Measurements from ENCODE around the gene PRRT1B. TPM values are rescaled to one million over a fixed set of nuclear protein-coding genes. Genes with fewer than 3 reads are reported as not detected.

PRRT1B gene
- total RNA-seq, 4 donors from 2014 or later, result 0.19 TPM; not detected in 3

GRCh38 chr9:131574730-131575640 is 29.7 kb downstream of the PRRT1B start:
- DNase-seq (ENCODE audit: extremely low spot score), result no peak
- WGBS, result 83% methylated on average over 6 of the region's 17 CpGs
- Histone ChIP-seq H3K4me1 (peaks cover 0 to 4% (median 3%) of the 10 kb centered on the region in 4 donors), H3K9me3 (no peaks in the 10 kb centered on the region), H3K4me3 (no peak overlapping the region), H3K36me3 (peaks cover 27 to 88% (median 69%) of the 10 kb centered on the region in 4 donors), H3K27ac (replicated peaks in 1 of 4) (no peak overlapping the region), H3K27me3 (no peaks in the 10 kb centered on the region)
- intact Hi-C loops (cut with DNase I), result no loop called here
- TF ChIP-seq EP300 (IDR thresholded peaks at IDR 0.05), result no peak
- TF ChIP-seq POLR2A (IDR thresholded peaks at IDR 0.05; ENCODE audit: low read depth), result no peak
- TF ChIP-seq CTCF (IDR thresholded peaks at IDR 0.05), result no peak
- no peak for TF ChIP-seq POLR2AphosphoS5 (IDR thresholded peaks at IDR 0.05)

DNA sequence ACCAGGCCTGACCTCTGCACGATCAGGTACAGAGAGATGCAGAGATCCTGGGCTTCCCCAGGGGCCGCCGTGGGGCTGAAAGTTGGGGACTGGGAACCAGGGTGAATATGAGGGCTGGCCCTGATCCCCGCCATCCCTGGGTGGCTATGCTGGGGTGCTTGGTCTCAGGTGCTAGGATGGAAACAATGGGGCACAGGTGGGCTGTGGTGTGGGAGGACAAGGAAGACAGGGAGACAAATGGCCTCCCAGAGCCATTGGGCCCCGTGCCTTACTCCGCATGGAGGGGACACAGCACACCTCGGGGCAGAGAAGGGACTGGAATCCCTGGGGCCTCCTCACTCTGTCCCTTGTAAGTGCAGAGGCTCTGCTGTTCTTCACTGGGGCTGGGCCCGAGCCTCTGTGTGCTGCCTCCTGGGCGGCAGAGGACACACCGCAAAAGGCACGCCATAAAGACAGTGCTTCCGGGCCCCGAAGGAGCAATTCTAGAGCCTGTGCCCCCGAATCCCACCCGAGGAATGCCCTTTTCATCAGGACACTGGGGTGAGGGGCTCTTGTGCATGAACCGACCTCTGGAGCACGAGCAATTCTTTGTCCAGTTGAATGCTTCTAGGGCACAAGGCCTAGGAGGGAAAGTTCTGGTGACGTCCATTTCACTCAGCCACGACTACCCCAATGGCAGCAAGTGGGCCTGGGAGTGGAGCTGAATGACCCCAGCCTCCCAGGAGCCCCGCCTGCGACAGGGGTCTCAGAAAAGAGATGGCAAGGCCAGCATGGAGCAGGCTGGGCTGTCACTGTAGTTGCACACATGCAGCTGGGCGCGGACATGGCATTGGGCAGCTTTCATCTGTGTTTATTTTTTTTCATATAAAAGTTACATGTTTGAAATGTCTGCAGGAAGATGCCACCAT is 30.9 kb downstream of the PRRT1B start:
- Histone ChIP-seq H3K9me3 (no peaks in the 10 kb centered on the region), H3K36me3 (peaks cover 38 to 93% (median 77%) of the 10 kb centered on the region in 4 donors), H3K4me1 (peaks cover 0 to 8% (median 5%) of the 10 kb centered on the region in 4 donors), H3K4me3 (no peak overlapping the region), H3K27me3 (no peaks in the 10 kb centered on the region), H3K27ac (replicated peaks in 1 of 4) (no peak overlapping the region)
- DNase-seq (ENCODE audit: extremely low spot score), result no peak
- 93% methylated on average over 23 of the region's 23 CpGs for WGBS
- no peak for TF ChIP-seq POLR2AphosphoS5 (IDR thresholded peaks at IDR 0.05)
- no peak for TF ChIP-seq CTCF (IDR thresholded peaks at IDR 0.05)
- no peak for TF ChIP-seq EP300 (IDR thresholded peaks at IDR 0.05)
- no peak for TF ChIP-seq POLR2A (IDR thresholded peaks at IDR 0.05; ENCODE audit: low read depth)
- intact Hi-C loops (cut with DNase I), result no loop called here

DNA sequence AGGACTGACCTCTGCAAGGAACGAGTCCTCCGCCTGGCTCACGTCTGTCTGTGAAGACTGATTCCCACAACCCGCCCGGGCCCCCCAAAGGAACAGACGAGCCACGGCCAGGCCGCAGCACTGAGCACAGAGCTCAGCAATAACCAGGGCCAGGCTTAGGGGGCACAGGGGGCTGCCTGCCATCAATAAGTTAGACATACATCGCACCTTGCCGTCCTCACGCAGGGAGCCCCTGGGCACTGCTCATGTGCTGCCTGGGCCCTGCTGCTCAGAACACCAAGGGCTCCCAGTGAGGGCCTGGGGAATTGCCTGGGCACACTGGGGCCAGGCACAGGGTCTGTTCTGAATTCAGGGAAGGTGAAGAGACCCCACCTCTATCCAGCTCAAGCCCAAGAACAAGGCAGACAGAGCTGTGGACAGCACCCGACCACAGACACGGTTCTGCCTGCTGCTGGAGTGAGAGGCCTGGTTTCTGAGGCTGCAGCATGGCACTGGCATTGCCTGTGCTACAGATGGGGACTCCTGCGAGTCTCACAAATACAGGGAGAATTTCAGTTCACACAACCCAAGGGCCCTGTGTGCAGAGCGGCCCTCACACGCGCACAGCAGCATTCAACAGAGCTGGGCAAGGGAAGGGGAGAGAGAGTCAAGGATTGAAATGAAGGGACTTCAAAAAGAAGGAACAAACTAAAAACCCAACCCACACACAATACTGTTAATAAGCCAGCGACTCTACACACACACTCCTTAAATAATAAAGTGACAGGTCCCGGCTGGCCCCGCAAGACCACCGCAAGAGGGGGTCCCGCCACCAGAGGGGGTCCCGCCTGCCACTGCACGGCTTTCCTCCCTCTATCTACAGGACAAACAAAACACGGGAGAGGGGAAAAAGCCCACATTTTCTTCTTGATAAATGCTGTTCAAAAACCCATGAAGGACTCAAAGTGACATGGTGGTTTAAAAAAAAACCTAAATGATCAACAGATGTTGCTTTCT is 32.0 kb downstream of the PRRT1B start:
- Histone ChIP-seq H3K36me3 (peaks cover 49 to 93% (median 83%) of the 10 kb centered on the region in 4 donors), H3K27ac (replicated peaks in 1 of 4) (no peak overlapping the region), H3K27me3 (no peaks in the 10 kb centered on the region), H3K9me3 (no peaks in the 10 kb centered on the region), H3K4me1 (peaks cover 0 to 8% (median 5%) of the 10 kb centered on the region in 4 donors), H3K4me3 (no peak overlapping the region)
- intact Hi-C loops (cut with DNase I), result no loop called here
- TF ChIP-seq EP300 (IDR thresholded peaks at IDR 0.05), result no peak
- TF ChIP-seq POLR2A (IDR thresholded peaks at IDR 0.05; ENCODE audit: low read depth), result no peak
- 79% methylated on average over 14 of the region's 25 CpGs for WGBS
- no peak for DNase-seq (ENCODE audit: extremely low spot score)

- WGBS, result 88% methylated on average over 12 of the region's 13 CpGs
- TF ChIP-seq CTCF (IDR thresholded peaks at IDR 0.05) (no peak), POLR2AphosphoS5 (IDR thresholded peaks at IDR 0.05) (no peak), EP300 (IDR thresholded peaks at IDR 0.05) (no peak), POLR2A (IDR thresholded peaks at IDR 0.05; ENCODE audit: low read depth) (no peak)
- H3K36me3 ChIP-seq, result peaks cover 56 to 93% (median 89%) of the 10 kb centered on the region in 4 donors
- intact Hi-C loops (cut with DNase I), result no loop called here
- no peak for DNase-seq (ENCODE audit: extremely low spot score)
- no peaks in the 10 kb centered on the region for H3K9me3 ChIP-seq
- no peak overlapping the region for H3K27ac ChIP-seq (replicated peaks in 1 of 4)
- H3K4me3 ChIP-seq, result no peak overlapping the region
- H3K4me1 ChIP-seq, result peaks cover 0 to 8% (median 5%) of the 10 kb centered on the region in 4 donors
- no peaks in the 10 kb centered on the region for H3K27me3 ChIP-seq
Observed at GRCh38 chr9:131578021-131578420, 32.7 kb downstream of the PRRT1B start.

Data from esophagus muscularis mucosa (tissue), 4 donors.